GM18511 (cell line): Measurements from ENCODE around the gene CLDN5.

Experiments
- ATAC-seq: cut with Tn5 transposase; IDR thresholded peaks from one replicate; pipeline ENCODE4 v1.9.1; 2021; ENCODE audit warnings: mild to moderate bottlenecking, moderate library complexity; ENCODE audit not compliant: unreplicated experiment

The CLDN5 gene, protein sequence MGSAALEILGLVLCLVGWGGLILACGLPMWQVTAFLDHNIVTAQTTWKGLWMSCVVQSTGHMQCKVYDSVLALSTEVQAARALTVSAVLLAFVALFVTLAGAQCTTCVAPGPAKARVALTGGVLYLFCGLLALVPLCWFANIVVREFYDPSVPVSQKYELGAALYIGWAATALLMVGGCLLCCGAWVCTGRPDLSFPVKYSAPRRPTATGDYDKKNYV

DNA sequence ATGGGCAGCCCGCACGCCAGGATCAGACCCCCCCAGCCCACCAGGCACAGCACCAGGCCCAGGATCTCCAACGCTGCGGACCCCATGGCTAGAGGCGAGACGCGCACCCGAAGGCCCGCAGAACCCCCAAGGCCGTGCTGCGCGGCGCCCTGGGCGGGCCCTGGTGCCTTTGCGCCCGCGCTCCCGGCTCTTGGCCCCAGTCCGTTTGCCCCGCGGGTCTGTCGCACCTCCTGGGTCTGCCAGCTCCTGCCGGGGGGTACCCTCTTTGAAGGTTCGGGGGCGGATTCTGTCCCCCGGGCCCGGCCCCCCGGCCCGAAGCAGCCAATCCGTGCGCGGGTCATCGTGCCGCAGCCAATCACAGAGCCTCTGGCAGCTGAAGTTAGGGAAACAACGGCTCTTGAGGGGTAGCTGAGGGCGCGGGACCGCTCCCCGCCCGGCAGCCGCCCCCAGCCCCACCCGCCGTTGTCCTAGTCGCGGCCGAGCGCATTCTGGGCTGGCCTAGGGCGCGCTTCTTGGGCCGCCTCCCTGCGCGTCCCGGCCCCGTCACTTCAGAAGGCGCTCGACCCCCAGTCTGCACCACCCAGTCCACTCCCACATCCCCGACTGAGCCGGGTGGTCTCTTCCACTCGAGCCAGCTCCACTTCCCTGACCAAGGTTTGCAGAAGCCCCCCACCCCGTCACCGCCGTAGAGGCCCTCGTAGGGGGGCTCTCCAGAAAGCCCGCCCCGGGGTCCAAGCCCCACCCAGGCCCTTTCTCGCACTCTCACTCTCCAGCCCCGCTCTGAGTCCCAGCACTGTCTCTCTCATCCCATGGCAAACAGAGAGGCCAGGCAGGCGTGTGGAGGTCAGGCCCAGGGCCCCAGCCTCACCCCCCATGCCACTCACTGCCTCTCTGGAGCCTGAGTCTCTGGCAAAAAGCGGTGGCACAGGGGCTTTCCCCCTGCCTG is at the start of gene CLDN5:
CLDN5 (minus strand) TSS at position 241 of the 946 bp plus-strand sequence; CDS start at position 86, 155 bp downstream.
- ATAC-seq, result no peak

DNA sequence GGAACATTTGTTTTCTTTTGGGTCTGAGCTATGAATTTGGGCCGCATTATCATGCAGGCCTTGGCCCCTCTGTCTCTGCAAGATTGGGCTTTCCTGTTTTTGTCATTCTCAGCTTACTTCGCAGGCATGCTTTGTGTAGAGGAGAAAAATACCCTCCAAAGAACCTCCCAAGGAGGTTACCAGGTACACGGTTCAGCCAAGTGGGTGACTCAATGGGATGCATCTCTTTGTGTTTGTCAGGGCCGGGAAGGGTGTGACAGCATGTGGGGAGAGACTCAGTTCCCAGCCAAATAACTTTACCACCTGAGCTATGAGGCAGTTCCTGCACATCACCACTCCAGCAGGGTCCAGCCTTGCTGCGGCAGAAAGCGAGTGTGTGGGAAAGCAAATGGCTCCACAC is 47.8 kb upstream of the CLDN5 start:
- no peak for ATAC-seq

GRCh38 chr22:19571207-19571795 is 47.1 kb upstream of the CLDN5 start:
- ATAC-seq, result no peak

GRCh38 chr22:19569976-19570375 is 45.8 kb upstream of the CLDN5 start:
- ATAC-seq, result no peak

DNA sequence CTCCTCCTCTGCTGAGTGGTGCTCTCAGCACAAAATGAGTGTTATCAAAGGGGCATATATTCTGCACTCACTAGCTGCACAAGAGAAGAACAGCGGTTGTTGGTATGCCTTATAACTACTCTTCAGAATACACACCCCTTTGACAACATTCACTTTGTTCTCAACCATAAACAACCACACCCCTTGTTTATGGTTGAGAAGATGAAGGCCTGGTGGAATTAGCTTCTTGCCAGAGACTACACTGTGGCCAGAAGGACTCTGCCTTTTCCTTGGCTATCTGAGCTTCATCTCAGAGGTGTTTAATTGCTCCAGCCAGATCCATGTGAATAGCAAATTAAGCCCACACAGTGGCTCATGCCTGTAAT is 45.0 kb upstream of the CLDN5 start:
- ATAC-seq, result no peak

- no peak for ATAC-seq
These were observed 44.4 kb upstream of the CLDN5 start for GRCh38 chr22:19568337-19569275.

DNA sequence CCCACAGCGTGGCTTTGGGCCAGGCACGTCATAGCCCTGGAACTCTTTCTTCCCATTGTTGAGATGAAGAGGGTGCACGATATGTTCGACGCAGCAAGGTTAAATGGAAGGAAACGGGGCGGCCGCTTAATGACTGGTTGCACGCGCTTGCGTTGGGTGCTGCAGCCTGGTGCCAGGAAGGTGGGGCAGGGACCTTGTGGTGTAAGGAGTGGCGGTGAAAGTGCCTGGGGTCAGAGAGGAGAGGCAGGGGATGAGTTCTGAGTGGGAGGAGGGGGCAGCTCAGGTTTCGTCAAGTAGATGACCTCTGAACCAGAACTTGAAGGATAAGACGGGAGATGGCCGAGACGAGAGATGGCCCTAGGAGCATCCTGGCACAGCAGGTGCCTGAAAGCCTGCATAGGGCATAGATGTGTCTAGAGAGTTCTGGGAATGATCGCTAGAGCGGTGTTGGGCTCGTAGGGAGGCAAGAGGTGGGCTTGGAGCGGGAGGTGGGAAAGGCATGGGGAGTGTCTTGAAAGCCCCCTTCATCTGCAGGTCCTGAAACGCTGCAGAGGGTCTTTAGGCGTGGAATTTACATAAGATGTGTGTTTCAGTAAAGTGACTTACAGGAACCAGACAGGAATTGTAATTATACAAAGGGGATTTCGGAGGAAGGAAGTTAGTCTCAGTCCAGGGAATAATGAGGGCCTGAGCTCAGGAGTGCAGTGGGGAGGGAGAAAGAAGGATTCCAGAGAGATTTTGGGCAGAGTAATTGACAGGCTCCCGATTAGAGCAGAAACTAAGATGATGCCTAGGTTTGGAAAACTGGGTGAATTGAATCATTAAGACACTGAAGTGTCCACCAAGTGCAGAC is 43.2 kb upstream of the CLDN5 start:
- no peak for ATAC-seq

- ATAC-seq, result no peak
These were observed 42.3 kb upstream of the CLDN5 start for GRCh38 chr22:19566279-19567156.

GRCh38 chr22:19565382-19566278 is 41.4 kb upstream of the CLDN5 start:
- no peak for ATAC-seq

DNA sequence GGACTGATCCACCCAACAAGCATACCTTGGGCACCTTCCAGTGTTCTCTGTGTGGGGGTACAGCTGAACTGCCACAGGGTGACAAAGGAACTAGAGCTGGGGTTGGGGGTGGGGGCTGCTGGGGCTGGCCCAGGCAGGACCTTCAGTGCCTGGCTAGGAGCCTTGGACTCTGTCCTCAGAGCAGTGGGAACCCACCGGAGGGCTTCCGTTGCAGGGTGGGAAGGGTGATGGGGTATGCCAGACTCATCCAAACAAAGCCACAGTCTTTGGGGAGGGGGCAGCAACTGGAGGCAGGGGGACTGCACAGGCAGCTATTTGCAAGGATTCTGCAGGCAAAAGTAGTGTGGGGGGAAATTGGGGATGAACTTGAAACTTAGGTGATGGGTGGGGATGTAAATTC is 35.7 kb upstream of the CLDN5 start:
- no peak for ATAC-seq

DNA sequence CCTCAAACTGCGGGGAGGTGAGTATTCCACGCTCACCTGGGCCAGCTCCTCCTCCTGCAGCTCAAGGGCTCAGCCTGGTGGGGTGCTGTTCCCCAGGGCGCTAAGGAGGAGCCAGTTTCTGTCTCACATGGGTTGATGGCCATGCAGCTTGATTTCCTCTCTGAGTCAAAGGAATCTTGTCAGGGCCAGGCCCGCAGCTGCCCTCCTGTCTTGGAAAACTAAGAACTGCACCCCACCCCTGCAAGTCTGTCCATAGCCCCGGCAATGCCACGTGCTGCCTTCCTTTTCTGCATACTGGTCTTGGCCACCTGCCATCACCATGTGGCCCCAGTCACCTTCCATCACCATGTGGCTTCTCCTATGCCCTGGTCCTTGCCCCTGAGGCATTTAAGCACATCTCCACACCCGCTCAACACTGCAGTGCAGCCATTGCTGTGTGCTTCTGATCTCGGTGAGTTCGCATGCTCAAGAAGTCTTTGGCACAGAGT is 35.2 kb upstream of the CLDN5 start:
- ATAC-seq, result no peak

GRCh38 chr22:19556963-19557545 is 32.8 kb upstream of the CLDN5 start:
- no peak for ATAC-seq

- no peak for ATAC-seq
These were observed 31.4 kb upstream of the CLDN5 start for GRCh38 chr22:19555651-19556050.

GRCh38 chr22:19554834-19555404 is 30.7 kb upstream of the CLDN5 start:
- ATAC-seq, result no peak

- ATAC-seq, result no peak
These were observed 29.0 kb upstream of the CLDN5 start for GRCh38 chr22:19553201-19553600.

DNA sequence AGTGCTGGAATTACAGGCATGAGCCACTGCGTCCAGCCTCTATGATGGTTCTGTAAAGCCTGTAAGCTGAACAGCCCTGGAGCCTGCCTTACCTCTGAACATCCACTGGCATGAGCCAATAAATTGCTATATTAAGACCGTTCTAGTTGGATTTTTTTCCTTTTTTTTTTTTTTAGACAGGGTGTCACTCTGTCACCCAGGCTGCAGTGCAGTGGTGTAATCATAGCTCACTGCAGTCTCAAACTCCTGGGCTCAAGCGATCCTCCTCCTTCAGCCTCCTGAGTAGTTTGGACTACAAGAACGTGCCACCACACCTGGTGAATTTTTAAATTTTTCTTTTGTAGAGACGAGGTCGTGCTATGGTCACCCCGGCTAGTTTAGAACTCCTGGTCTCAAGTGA is 26.2 kb upstream of the CLDN5 start:
- ATAC-seq, result no peak

DNA sequence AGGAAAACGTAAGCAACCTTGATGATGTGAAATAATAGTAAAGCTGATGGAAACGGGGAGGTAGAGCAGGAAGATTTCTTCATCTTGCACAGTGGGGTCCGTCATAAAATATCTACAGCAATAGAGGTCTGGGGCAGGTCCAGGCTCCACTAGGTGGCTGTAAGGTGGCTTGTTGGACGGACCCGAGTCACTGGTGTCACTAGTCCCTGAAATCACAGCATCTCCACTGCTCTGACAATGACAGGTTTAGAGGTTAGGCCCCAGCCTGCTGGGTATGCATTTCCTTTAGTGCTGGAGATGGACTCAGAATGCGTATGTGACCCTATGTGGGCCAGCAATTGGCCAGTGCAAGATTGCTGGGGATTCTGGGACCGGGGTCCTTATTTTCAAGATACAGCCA is 25.2 kb upstream of the CLDN5 start:
- ATAC-seq, result no peak
